Measurements from ENCODE around the gene NRCAM. TPM values are rescaled to one million over a fixed set of nuclear protein-coding genes. Genes with fewer than 3 reads are reported as not detected.

Gene NRCAM
- total RNA-seq, 1 donor from 2014 or later = 11.0 TPM

GRCh38 chr7:108286290-108286904 is 169.8 kb downstream of the NRCAM start:
- no peak overlapping the region for H3K4me3 ChIP-seq (ENCODE audit: low read depth, low read length)
- no peak for DNase-seq (ENCODE audit: low read depth)
- TF ChIP-seq CTCF (conservative IDR thresholded peaks at IDR 0.05; ENCODE audit: low read depth, low read length) = no peak

- DNase-seq (ENCODE audit: low read depth) = no peak
- TF ChIP-seq CTCF (conservative IDR thresholded peaks at IDR 0.05; ENCODE audit: low read depth, low read length) = no peak
- no peak overlapping the region for H3K4me3 ChIP-seq (ENCODE audit: low read depth, low read length)
Observed at GRCh38 chr7:108285778-108286177, 170.5 kb downstream of the NRCAM start.

GRCh38 chr7:108285003-108285368 is 171.2 kb downstream of the NRCAM start:
- no peak overlapping the region for H3K4me3 ChIP-seq (ENCODE audit: low read depth, low read length)
- DNase-seq (ENCODE audit: low read depth) = peak; percentile 84
- no peak for TF ChIP-seq CTCF (conservative IDR thresholded peaks at IDR 0.05; ENCODE audit: low read depth, low read length)

GRCh38 chr7:108284349-108285002 is 171.8 kb downstream of the NRCAM start:
- H3K4me3 ChIP-seq (ENCODE audit: low read depth, low read length) = no peak overlapping the region
- no peak for DNase-seq (ENCODE audit: low read depth)
- TF ChIP-seq CTCF (conservative IDR thresholded peaks at IDR 0.05; ENCODE audit: low read depth, low read length) = no peak

GRCh38 chr7:108283252-108283651 is 173.0 kb downstream of the NRCAM start:
- TF ChIP-seq CTCF (conservative IDR thresholded peaks at IDR 0.05; ENCODE audit: low read depth, low read length) = no peak
- no peak for DNase-seq (ENCODE audit: low read depth)
- no peak overlapping the region for H3K4me3 ChIP-seq (ENCODE audit: low read depth, low read length)

GRCh38 chr7:108282427-108282996 is 173.7 kb downstream of the NRCAM start:
- no peak for TF ChIP-seq CTCF (conservative IDR thresholded peaks at IDR 0.05; ENCODE audit: low read depth, low read length)
- no peak overlapping the region for H3K4me3 ChIP-seq (ENCODE audit: low read depth, low read length)
- DNase-seq (ENCODE audit: low read depth) = no peak

All from epithelial cell of proximal tubule (primary cell).